Keratinocyte (primary cell): ENCODE measurements around the gene NLRP9. TPM values are rescaled to one million over a fixed set of nuclear protein-coding genes. Genes with fewer than 3 reads are reported as not detected.
"Not testable (repeated sequence)": the region's sequence is repeated elsewhere in the genome, so short reads cannot be mapped to it uniquely, and the experiment has no call there.

Source experiments
- DNase-seq: peaks from one replicate; pipeline ENCODE4 v3.0.0-alpha.2; 2011; ENCODE audit warnings: low read depth, missing footprints, low spot score
- FAIRE-seq: peaks from 2 replicates; lab custom pipeline; 2011; peaks lifted over from hg19 to GRCh38; lab: Jason Lieb, UNC
- H2AFZ ChIP-seq: 2 replicates; pipeline ENCODE4 v1.6.0; 2012; ENCODE audit warnings: low read length, control low read depth, inconsistent platforms; ENCODE audit not compliant: control insufficient read depth
- H3K27ac ChIP-seq: 2 replicates; pipeline ENCODE4 v1.5.1; 2011; ENCODE audit warnings: low read length; ENCODE audit not compliant: control insufficient read depth, insufficient read depth
- H3K27me3 ChIP-seq: 3 replicates; pipeline ENCODE4 v1.6.0; 2011; ENCODE audit warnings: low read length; ENCODE audit not compliant: control insufficient read depth, insufficient read depth; ENCODE audit errors: extremely low read depth
- H3K36me3 ChIP-seq, 2 experiments: 2 replicates in 1 of 2; 3 replicates in 1 of 2; pipeline ENCODE4 v1.5.1; 2011; ENCODE audit warnings: low read length in 2 of 2, mild to moderate bottlenecking in 1 of 2; ENCODE audit not compliant: control insufficient read depth in 2 of 2, insufficient read depth in 2 of 2; ENCODE audit errors: extremely low read depth in 1 of 2
- H3K4me1 ChIP-seq: 3 replicates; pipeline ENCODE4 v1.5.1; 2011; ENCODE audit warnings: low read length; ENCODE audit not compliant: control insufficient read depth, insufficient read depth; ENCODE audit errors: extremely low read depth
- H3K4me2 ChIP-seq: 3 replicates; pipeline ENCODE4 v1.6.0; 2011; ENCODE audit warnings: low read depth, low read length; ENCODE audit not compliant: control insufficient read depth, insufficient read depth; ENCODE audit errors: extremely low read depth
- H3K4me3 ChIP-seq, 3 experiments: fragments of 200-600 bp in 1 of 3; sonication (generic) in 1 of 3; 2 replicates in 2 of 3; 3 replicates in 1 of 3; pipeline ENCODE4 v1.5.1; 2011 to 2016; ENCODE audit warnings: low read length in 3 of 3, mild to moderate bottlenecking in 3 of 3, control low read depth in 2 of 3, inconsistent platforms in 1 of 3, low read depth in 1 of 3, mixed read lengths in 1 of 3, mixed run types in 1 of 3, moderate library complexity in 1 of 3; ENCODE audit not compliant: control insufficient read depth in 2 of 3, insufficient read depth in 2 of 3; ENCODE audit errors: extremely low read depth in 1 of 3
- H3K79me2 ChIP-seq: 2 replicates; pipeline ENCODE4 v1.6.0; 2012; ENCODE audit warnings: low read length; ENCODE audit not compliant: control insufficient read depth, insufficient read depth
- H3K9ac ChIP-seq: 3 replicates; pipeline ENCODE4 v1.6.0; 2011; ENCODE audit warnings: low read length; ENCODE audit not compliant: control insufficient read depth, insufficient read depth; ENCODE audit errors: extremely low read depth
- H3K9me1 ChIP-seq: 3 replicates; pipeline ENCODE4 v1.6.0; 2011; ENCODE audit warnings: low read length; ENCODE audit not compliant: control insufficient read depth, insufficient read depth; ENCODE audit errors: extremely low read depth
- H3K9me3 ChIP-seq: 2 replicates; pipeline ENCODE4 v1.5.1; 2012; ENCODE audit warnings: low read depth, low read length; ENCODE audit not compliant: control insufficient read depth
- H4K20me1 ChIP-seq: 3 replicates; pipeline ENCODE4 v1.6.0; 2011; ENCODE audit warnings: low read length; ENCODE audit not compliant: control insufficient read depth, insufficient read depth; ENCODE audit errors: extremely low read depth
- CTCF ChIP-seq, 3 experiments: IDR thresholded peaks in 1 of 3; conservative IDR thresholded peaks in 1 of 3; optimal IDR thresholded peaks in 1 of 3; 2 replicates in 2 of 3; 3 replicates in 1 of 3; pipeline versions ENCODE3 to v1.5.1; 2011; ENCODE audit warnings: low read length in 3 of 3, mild to moderate bottlenecking in 3 of 3, moderate library complexity in 2 of 3, control low read depth in 1 of 3, inconsistent platforms in 1 of 3; ENCODE audit not compliant: insufficient read depth in 2 of 3; ENCODE audit errors: extremely low read depth in 1 of 3
- EZH2 ChIP-seq: IDR thresholded peaks from one replicate; pipeline ENCODE4 v1.6.1; 2012; ENCODE audit warnings: inconsistent platforms, mild to moderate bottlenecking, low read length, moderate library complexity
- dilution Hi-C: fragments of 300-500 bp; cut with MboI; formaldehyde crosslinking; loops from one replicate; pipeline ENCODE4 v1.7.0; 2020; ENCODE audit warnings: low sequenced_read_pairs; ENCODE audit not compliant: extremely low pct_ligation_motif_present
- polyA plus RNA-seq, 5 experiments: library from polyadenylated mRNA; depleted of rRNA in 3 of 5; stranded (reverse) in 3 of 5; stranded (forward) in 1 of 5; unstranded in 1 of 5; fragments of >200 nt; gene quantifications; 1 replicate in 1 of 5; 2 replicates in 3 of 5; 3 replicates in 1 of 5; pipeline versions ENCODE4 v1.2.1 to v1.2.3, GENCODE V29; 2011 to 2012; ENCODE audit warnings: missing spikeins in 2 of 5, low read depth in 1 of 5, low replicate concordance in 1 of 5

The NLRP9 gene
- polyA plus RNA-seq, 1 donor (not counting 4 experiments of a cell fraction or from before 2014, with no cell fraction given), result not detected

DNA sequence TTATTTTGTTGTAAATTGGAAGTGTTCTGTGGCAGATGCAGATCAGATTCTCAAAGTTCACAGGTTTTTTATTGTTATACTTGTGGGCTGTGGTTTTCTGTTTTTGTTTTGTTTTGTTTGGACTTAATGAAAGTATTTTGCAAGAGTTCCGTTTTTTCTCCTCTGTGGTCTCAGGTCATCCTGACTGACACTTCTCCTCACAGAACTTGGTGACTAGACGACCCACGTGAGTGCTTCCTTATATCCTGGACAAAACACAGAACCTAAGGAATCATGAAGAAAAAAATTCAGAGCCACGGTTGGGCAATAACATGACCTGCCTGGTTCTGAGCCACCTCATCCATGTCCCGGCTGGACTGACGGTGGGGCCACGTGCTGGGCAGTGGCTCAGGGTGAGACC, 28.3 kb upstream of the NLRP9 start:
- Histone ChIP-seq H3K27me3 (no peaks in the 10 kb centered on the region), H3K27ac (no peak overlapping the region), H3K36me3 (no peaks in the 10 kb centered on the region), H3K9me3 (peaks cover 2% of the 10 kb centered on the region), H3K79me2 (no peaks in the 10 kb centered on the region), H3K4me3 (no peak overlapping the region), H4K20me1 (no peaks in the 10 kb centered on the region), H3K9me1 (no peaks in the 10 kb centered on the region), H3K9ac (no peak overlapping the region), H3K4me1 (no peaks in the 10 kb centered on the region), H2AFZ (no peak overlapping the region), H3K4me2 (no peak overlapping the region)
- FAIRE-seq, result no peak
- TF ChIP-seq EZH2, result no peak
- TF ChIP-seq CTCF (optimal IDR thresholded peaks at IDR 0.05 in 1 of 3, IDR thresholded peaks at IDR 0.05 in 1 of 3, conservative IDR thresholded peaks at IDR 0.05 in 1 of 3; ENCODE audit: extremely low read depth in 1 of 3, insufficient read depth in 2 of 3, low read length in 3 of 3), result no peak
- dilution Hi-C loops, result no loop called here
- no peak for DNase-seq

GRCh38 chr19:55758797-55759196, 20.6 kb upstream of the NLRP9 start, which contains the start of gene RFPL4A:
Gene RFPL4A, plus strand, starts transcription at chr19:55759097. Its CDS starts 2,704 bp downstream, at chr19:55761801.
- H3K9me1 ChIP-seq, H2AFZ ChIP-seq, DNase-seq, H3K9me3 ChIP-seq, H3K4me2 ChIP-seq, H3K4me1 ChIP-seq, H3K27me3 ChIP-seq, H3K79me2 ChIP-seq, FAIRE-seq, H3K27ac ChIP-seq, H3K36me3 ChIP-seq, H3K9ac ChIP-seq, H3K4me3 ChIP-seq, H4K20me1 ChIP-seq, dilution Hi-C loops: not testable (repeated sequence)

DNA sequence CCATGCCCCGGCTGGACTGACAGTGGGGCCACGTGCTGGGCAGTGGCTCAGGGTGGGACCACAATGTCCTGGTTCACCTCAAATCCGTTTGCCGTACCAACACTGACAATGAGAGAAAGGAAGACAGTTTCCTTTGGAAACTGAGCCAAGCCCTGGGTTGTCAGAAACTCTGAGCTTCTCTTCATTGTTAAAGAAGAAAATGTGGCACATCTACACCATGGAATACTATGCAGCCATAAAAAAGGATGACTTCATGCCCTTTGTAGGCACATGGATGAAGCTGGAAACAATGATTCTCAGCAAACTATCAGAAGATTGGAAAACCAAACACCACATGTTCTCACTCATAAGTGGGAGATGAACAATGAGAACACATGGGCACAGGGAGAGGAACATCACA, 18.6 kb upstream of the NLRP9 start:
- dilution Hi-C loops, H3K4me3 ChIP-seq, H3K36me3 ChIP-seq, DNase-seq, H2AFZ ChIP-seq, H3K27me3 ChIP-seq, H3K4me2 ChIP-seq, H3K9me1 ChIP-seq, FAIRE-seq, H3K4me1 ChIP-seq, H4K20me1 ChIP-seq, H3K9me3 ChIP-seq, H3K27ac ChIP-seq, H3K79me2 ChIP-seq, H3K9ac ChIP-seq: not testable (repeated sequence)
